Loucy (cell line): ENCODE data around the gene KNCN.

Experiments used
- H2AFZ ChIP-seq: fragments of 200-600 bp; sonication (generic); 2 replicates; pipeline ENCODE4 v1.6.0; 2016; ENCODE audit warnings: antibody characterized with exemption, mild to moderate bottlenecking, low read length, moderate library complexity
- H3F3A ChIP-seq: fragments of 200-600 bp; 2 replicates; pipeline ENCODE4 v1.6.0; 2016; ENCODE audit warnings: antibody characterized with exemption, low read depth, mild to moderate bottlenecking
- H3K27me3 ChIP-seq: fragments of 200-600 bp; sonication (generic); 2 replicates; pipeline ENCODE4 v1.6.1; 2014; ENCODE audit warnings: low read length, mild to moderate bottlenecking; ENCODE audit not compliant: insufficient read depth, poor library complexity, severe bottlenecking
- H3K36me3 ChIP-seq: fragments of 200-600 bp; sonication (generic); 2 replicates; pipeline ENCODE4 v1.6.1; 2016; ENCODE audit warnings: low read length; ENCODE audit not compliant: insufficient read depth
- H3K4me1 ChIP-seq: fragments of 200-600 bp; sonication (generic); 2 replicates; pipeline ENCODE4 v1.5.1; 2014; ENCODE audit warnings: low read length, mild to moderate bottlenecking; ENCODE audit not compliant: insufficient read depth, poor library complexity, severe bottlenecking
- H3K4me2 ChIP-seq: fragments of 200-600 bp; sonication (generic); 2 replicates; pipeline ENCODE4 v1.6.0; 2014; ENCODE audit warnings: antibody characterized with exemption, low read length, low read depth, mild to moderate bottlenecking; ENCODE audit not compliant: poor library complexity, severe bottlenecking
- H3K4me3 ChIP-seq: fragments of 200-600 bp; sonication (generic); 2 replicates; pipeline ENCODE4 v1.5.1; 2014; ENCODE audit warnings: low read length, mild to moderate bottlenecking, mixed read lengths; ENCODE audit not compliant: poor library complexity, severe bottlenecking
- H3K79me2 ChIP-seq: fragments of 200-600 bp; sonication (generic); 2 replicates; pipeline ENCODE4 v1.6.1; 2014; ENCODE audit warnings: low read length; ENCODE audit not compliant: insufficient read depth
- H3K9ac ChIP-seq: fragments of 200-600 bp; sonication (generic); 2 replicates; pipeline ENCODE4 v1.6.0; 2014; ENCODE audit warnings: mild to moderate bottlenecking, low read depth, low read length, moderate library complexity; ENCODE audit not compliant: poor library complexity, severe bottlenecking
- H3K9me2 ChIP-seq: fragments of 200-600 bp; sonication (generic); replicated peaks from 2 replicates; pipeline ENCODE4 v1.6.1; 2016; ENCODE audit warnings: low read depth, low read length, mixed read lengths
- H3K9me3 ChIP-seq: fragments of 200-600 bp; sonication (generic); 2 replicates; pipeline ENCODE4 v1.6.1; 2014; ENCODE audit warnings: mild to moderate bottlenecking, antibody characterized with exemption, low read length, low read depth; ENCODE audit not compliant: insufficient read depth
- H4K20me1 ChIP-seq: fragments of 200-600 bp; sonication (generic); 2 replicates; pipeline ENCODE4 v1.6.0; 2014; ENCODE audit warnings: antibody characterized with exemption, low read length, mild to moderate bottlenecking; ENCODE audit not compliant: insufficient read depth, poor library complexity, severe bottlenecking
- EZH2phosphoT487 ChIP-seq: fragments of 200-600 bp; IDR thresholded peaks from 2 replicates; pipeline ENCODE4 v1.6.1; 2018; ENCODE audit warnings: antibody characterized with exemption, mild to moderate bottlenecking, moderate library complexity, borderline replicate concordance
- TF ChIP-seq, protein P1 (sequence below): fragments of 200-600 bp; sonication (generic); conservative IDR thresholded peaks from 2 replicates; pipeline ENCODE4 v1.5.1; 2014; ENCODE audit warnings: mild to moderate bottlenecking, antibody characterized with exemption, low read length

KNCN gene

DNA sequence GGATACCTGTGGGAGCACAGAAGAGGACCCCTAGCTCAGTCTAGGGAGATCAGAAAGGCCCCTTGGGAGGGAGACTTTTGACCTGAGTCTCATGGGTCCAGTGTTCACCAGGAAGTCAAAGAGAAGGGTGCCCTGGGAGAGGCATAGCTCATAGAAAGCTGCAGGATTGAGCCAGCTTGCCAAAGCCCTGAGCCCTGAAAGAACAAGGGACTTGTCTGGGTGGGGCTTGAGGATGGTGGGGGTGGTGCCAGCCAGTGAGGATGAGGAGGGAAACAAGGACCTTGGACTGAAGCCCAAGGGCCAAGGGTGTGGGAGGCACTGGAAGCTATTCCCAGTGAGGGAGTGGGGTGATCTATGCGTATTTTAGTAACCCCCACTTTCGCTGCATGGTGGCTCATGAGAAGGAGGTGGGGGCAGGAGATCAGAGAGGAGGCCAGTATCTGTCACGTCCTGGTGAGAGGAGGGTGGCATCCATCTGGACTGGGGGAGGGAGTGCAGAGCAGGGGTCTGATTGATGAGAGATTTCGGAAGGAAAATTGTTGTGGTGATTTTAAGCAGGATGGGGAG lies 33.4 kb downstream of the KNCN start:
- Histone ChIP-seq H3K9me3 (no peaks in the 10 kb centered on the region), H4K20me1 (no peaks in the 10 kb centered on the region), H3K79me2 (no peaks in the 10 kb centered on the region), H3K9me2 (no peaks in the 10 kb centered on the region), H3K36me3 (no peaks in the 10 kb centered on the region), H3F3A (no peaks in the 10 kb centered on the region), H3K4me3 (no peak overlapping the region), H3K9ac (no peak overlapping the region), H3K4me2 (no peak overlapping the region), H3K4me1 (no peaks in the 10 kb centered on the region), H2AFZ (no peak overlapping the region), H3K27me3 (no peaks in the 10 kb centered on the region)
- TF ChIP-seq EZH2phosphoT487: no peak
- TF ChIP-seq, protein P1, sequence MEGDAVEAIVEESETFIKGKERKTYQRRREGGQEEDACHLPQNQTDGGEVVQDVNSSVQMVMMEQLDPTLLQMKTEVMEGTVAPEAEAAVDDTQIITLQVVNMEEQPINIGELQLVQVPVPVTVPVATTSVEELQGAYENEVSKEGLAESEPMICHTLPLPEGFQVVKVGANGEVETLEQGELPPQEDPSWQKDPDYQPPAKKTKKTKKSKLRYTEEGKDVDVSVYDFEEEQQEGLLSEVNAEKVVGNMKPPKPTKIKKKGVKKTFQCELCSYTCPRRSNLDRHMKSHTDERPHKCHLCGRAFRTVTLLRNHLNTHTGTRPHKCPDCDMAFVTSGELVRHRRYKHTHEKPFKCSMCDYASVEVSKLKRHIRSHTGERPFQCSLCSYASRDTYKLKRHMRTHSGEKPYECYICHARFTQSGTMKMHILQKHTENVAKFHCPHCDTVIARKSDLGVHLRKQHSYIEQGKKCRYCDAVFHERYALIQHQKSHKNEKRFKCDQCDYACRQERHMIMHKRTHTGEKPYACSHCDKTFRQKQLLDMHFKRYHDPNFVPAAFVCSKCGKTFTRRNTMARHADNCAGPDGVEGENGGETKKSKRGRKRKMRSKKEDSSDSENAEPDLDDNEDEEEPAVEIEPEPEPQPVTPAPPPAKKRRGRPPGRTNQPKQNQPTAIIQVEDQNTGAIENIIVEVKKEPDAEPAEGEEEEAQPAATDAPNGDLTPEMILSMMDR: no peak

- H3K9ac ChIP-seq: no peak overlapping the region
Observed at GRCh38 chr1:46517010-46517600, 34.3 kb downstream of the KNCN start.

DNA sequence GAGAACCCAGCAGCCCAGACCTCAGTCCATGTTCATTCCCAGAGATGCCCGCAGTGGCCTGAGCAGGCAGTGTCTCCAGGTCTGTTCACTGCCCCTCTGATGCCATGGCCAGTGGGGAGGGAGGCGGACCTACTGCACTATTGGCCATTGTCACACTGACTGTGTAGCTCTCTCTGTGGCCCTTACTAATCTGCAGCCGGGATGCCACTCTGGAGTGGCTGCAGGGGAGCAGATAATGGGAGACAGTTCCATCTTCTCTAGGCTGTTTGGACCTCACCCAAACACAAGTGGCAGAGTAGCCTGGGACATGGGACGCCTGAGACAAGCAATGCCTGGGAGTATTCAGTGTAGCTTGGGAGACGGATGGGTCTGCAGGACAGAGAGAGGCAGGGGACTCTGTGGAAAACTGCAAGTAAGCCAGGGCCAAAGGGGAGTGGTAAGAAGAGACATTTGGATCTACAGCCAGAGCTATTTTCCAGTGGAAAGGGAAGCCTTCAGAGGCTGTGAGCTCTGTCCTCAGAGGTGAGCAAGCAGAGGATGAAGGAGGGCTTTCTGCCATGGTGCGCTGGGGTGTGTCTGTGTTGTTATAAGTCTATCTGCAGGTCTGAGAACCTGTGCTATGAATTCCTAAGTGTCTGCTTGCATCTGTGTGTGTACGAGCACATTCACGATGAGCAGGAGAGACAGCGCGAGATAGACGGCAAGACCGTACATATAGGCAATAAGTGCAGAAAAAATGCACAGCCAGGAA lies 35.1 kb downstream of the KNCN start:
- Histone ChIP-seq H3K79me2 (no peaks in the 10 kb centered on the region), H3K9me2 (no peaks in the 10 kb centered on the region), H2AFZ (no peak overlapping the region), H4K20me1 (no peaks in the 10 kb centered on the region), H3K27me3 (no peaks in the 10 kb centered on the region), H3K4me2 (no peak overlapping the region), H3F3A (no peaks in the 10 kb centered on the region), H3K4me3 (no peak overlapping the region), H3K4me1 (no peaks in the 10 kb centered on the region), H3K9ac (no peak overlapping the region), H3K36me3 (no peaks in the 10 kb centered on the region), H3K9me3 (no peaks in the 10 kb centered on the region)
- no peak for TF ChIP-seq EZH2phosphoT487
- TF ChIP-seq, protein P1: no peak

More at GRCh38 chr1:46517010-46517600, 34.3 kb downstream of the KNCN start:
- H3K9me2 ChIP-seq: no peaks in the 10 kb centered on the region
- no peak overlapping the region for H2AFZ ChIP-seq
- no peaks in the 10 kb centered on the region for H3K79me2 ChIP-seq
- H3K27me3 ChIP-seq: no peaks in the 10 kb centered on the region
- H3K4me3 ChIP-seq: no peak overlapping the region
- TF ChIP-seq, protein P1: no peak
- TF ChIP-seq EZH2phosphoT487: no peak
- H3K4me2 ChIP-seq: no peak overlapping the region
- no peaks in the 10 kb centered on the region for H4K20me1 ChIP-seq
- H3K36me3 ChIP-seq: no peaks in the 10 kb centered on the region
- no peaks in the 10 kb centered on the region for H3K9me3 ChIP-seq
- H3F3A ChIP-seq: no peaks in the 10 kb centered on the region
- H3K4me1 ChIP-seq: no peaks in the 10 kb centered on the region
